HL-60 (cell line): ENCODE measurements around the gene KRT10.

ENCODE experiments used
- DNase-seq, 2 experiments: peaks; one replicate each; pipeline ENCODE4 v3.0.0-alpha.2; 2010 to 2020; ENCODE audit warnings: low read depth in 1 of 2, low spot score in 1 of 2
- H3K27ac ChIP-seq: fragments of 250-450 bp; sonication (Bioruptor Pico); replicated peaks from 2 replicates; pipeline ENCODE4 v1.5.1; 2020; ENCODE audit warnings: mild to moderate bottlenecking, moderate library complexity
- H3K27me3 ChIP-seq: fragments of 250-450 bp; sonication (Bioruptor Pico); 2 replicates; pipeline ENCODE4 v1.5.1; 2021; ENCODE audit warnings: mild to moderate bottlenecking, moderate library complexity; ENCODE audit not compliant: insufficient read depth, poor library complexity, severe bottlenecking
- H3K4me3 ChIP-seq: replicated peaks from 2 replicates; pipeline ENCODE4 v1.5.1; 2011; ENCODE audit warnings: mild to moderate bottlenecking, control low read depth, low read length; ENCODE audit not compliant: insufficient read depth
- CTCF ChIP-seq: IDR thresholded peaks from one replicate; pipeline ENCODE4 v1.5.1; 2011; ENCODE audit warnings: low read length, control low read depth, inconsistent platforms; ENCODE audit not compliant: insufficient read depth
- GABPA ChIP-seq: IDR thresholded peaks from 2 replicates; pipeline ENCODE4 v1.6.1; 2012; ENCODE audit warnings: low read depth
- POLR2AphosphoS5 ChIP-seq: IDR thresholded peaks from 2 replicates; pipeline ENCODE4 v1.6.1; 2012; ENCODE audit warnings: low read depth
- SPI1 ChIP-seq: IDR thresholded peaks from 2 replicates; pipeline ENCODE4 v1.6.1; 2012; ENCODE audit warnings: low read depth, mild to moderate bottlenecking, borderline replicate concordance
- TF ChIP-seq, protein P1 (sequence below): IDR thresholded peaks from 2 replicates; pipeline ENCODE4 v1.6.1; 2012; ENCODE audit warnings: low read depth; ENCODE audit not compliant: insufficient replicate concordance

KRT10 gene

GRCh38 chr17:40800381-40800780 is 22.0 kb downstream of the KRT10 start:
- DNase-seq: no peak
- H3K27ac ChIP-seq: no peak overlapping the region
- no peak overlapping the region for H3K4me3 ChIP-seq
- H3K27me3 ChIP-seq: peaks cover 2% of the 10 kb centered on the region
- TF ChIP-seq, protein P1, sequence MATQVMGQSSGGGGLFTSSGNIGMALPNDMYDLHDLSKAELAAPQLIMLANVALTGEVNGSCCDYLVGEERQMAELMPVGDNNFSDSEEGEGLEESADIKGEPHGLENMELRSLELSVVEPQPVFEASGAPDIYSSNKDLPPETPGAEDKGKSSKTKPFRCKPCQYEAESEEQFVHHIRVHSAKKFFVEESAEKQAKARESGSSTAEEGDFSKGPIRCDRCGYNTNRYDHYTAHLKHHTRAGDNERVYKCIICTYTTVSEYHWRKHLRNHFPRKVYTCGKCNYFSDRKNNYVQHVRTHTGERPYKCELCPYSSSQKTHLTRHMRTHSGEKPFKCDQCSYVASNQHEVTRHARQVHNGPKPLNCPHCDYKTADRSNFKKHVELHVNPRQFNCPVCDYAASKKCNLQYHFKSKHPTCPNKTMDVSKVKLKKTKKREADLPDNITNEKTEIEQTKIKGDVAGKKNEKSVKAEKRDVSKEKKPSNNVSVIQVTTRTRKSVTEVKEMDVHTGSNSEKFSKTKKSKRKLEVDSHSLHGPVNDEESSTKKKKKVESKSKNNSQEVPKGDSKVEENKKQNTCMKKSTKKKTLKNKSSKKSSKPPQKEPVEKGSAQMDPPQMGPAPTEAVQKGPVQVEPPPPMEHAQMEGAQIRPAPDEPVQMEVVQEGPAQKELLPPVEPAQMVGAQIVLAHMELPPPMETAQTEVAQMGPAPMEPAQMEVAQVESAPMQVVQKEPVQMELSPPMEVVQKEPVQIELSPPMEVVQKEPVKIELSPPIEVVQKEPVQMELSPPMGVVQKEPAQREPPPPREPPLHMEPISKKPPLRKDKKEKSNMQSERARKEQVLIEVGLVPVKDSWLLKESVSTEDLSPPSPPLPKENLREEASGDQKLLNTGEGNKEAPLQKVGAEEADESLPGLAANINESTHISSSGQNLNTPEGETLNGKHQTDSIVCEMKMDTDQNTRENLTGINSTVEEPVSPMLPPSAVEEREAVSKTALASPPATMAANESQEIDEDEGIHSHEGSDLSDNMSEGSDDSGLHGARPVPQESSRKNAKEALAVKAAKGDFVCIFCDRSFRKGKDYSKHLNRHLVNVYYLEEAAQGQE: no peak
- TF ChIP-seq SPI1: no peak
- no peak for TF ChIP-seq GABPA
- TF ChIP-seq POLR2AphosphoS5: no peak
- no peak for TF ChIP-seq CTCF

DNA sequence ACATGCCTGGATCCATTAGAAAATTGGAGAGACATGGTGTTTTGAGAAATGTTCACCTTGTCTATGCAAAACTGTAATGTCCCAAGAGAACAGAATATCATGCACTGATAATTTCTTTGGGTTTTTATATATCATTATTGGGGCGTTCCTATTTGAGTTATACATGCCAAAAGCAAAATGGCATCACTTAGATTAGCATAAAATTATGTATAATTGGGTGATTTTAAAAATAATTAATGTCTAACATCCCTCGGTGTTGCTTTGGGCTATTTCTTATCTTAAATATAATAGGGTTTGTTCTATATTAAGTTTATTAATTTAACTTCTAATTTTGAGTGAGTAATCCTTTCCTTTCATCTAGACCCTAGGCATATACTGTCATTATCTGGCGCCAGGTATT is 22.6 kb downstream of the KRT10 start, which contains the start of gene KRT28:
Gene KRT28, minus strand, starts transcription at position 101 of the 400 bp plus-strand sequence. Its CDS starts 66 bp downstream, at position 35.
- TF ChIP-seq POLR2AphosphoS5: no peak
- TF ChIP-seq, protein P1: no peak
- no peak for TF ChIP-seq CTCF
- no peak for TF ChIP-seq SPI1
- no peak for TF ChIP-seq GABPA
- Histone ChIP-seq H3K27ac (no peak within 1 kb of the TSS), H3K4me3 (no peak within 1 kb of the TSS), H3K27me3 (peaks cover 2% of the 10 kb centered on the region)
- DNase-seq: no peak

DNA sequence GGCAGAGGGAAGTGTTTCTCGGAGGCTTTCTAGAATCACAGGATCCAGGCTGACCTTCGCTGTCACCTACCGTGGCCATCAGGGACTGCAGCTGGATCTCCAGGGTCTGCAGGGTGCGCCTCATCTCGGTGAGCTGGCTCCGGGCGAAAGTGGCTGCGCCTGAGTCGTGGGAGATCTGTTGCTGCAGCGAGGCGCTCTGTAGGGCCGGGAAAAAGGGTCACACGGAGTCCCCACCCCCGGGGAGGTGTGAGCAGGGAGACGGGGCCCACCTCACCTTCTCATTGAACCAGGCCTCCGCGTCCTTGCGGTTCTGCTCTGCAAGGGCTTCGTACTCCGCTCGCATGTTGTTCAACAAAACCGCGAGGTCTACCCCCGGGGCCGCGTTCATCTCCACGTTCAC is 25.6 kb downstream of the KRT10 start:
- Histone ChIP-seq H3K27ac (no peak overlapping the region), H3K27me3 (no peaks in the 10 kb centered on the region), H3K4me3 (no peak overlapping the region)
- DNase-seq: no peak
- TF ChIP-seq, protein P1: no peak
- TF ChIP-seq SPI1 (no peak), POLR2AphosphoS5 (no peak), CTCF (no peak), GABPA (no peak)
